GM12878 (cell line): ENCODE measurements around the gene CWC27. TPM values are rescaled to one million over a fixed set of nuclear protein-coding genes. Genes with fewer than 3 reads are reported as not detected.
A peak's percentile ranks its signal among the peaks of the same experiment; 100 is the strongest.

ENCODE experiments used
- ATAC-seq: fragments of 200-7000 bp; cut with Tn5 transposase; 3 replicates; pipeline ENCODE4 v1.9.1; 2020; ENCODE audit warnings: mild to moderate bottlenecking, moderate library complexity
- BruUV-seq: library from RNA; stranded (reverse); fragments of 400-500 nt; replicated peaks from 2 replicates; lab custom pipeline; 2021; lab: Mats Ljungman, UMichigan
- CTCF ChIA-PET: fragments of 300-600 bp; sonication (Branson Sonifier 250); formaldehyde crosslinking; extraction: SDS; loops from one replicate; lab custom pipeline; 2021; ENCODE audit warnings: inconsistent platforms; lab: Yijun Ruan, JAX
- POLR2A ChIA-PET: fragments of 350-600 bp; formaldehyde crosslinking; extraction: SDS; loops from one replicate; lab custom pipeline; 2021; ENCODE audit warnings: inconsistent platforms; lab: Charles Lee
- RAD21 ChIA-PET: fragments of 300-600 bp; sonication (Branson Sonifier 250); formaldehyde crosslinking; loops from one replicate; lab custom pipeline; 2023; ENCODE audit warnings: antibody characterized with exemption; ENCODE audit not compliant: unreplicated experiment; lab: Charles Lee
- SMC1A ChIA-PET: fragments of 300-600 bp; sonication (Branson Sonifier 250); formaldehyde crosslinking; loops from one replicate; lab custom pipeline; 2023; ENCODE audit not compliant: unreplicated experiment, uncharacterized antibody; lab: Charles Lee
- DNase-seq: peaks from one replicate; pipeline ENCODE4 v3.0.0-alpha.2; 2011; ENCODE audit warnings: low read depth, low spot score
- FAIRE-seq: peaks from 3 replicates; lab custom pipeline; 2011; peaks lifted over from hg19 to GRCh38; lab: Jason Lieb, UNC
- H2AFZ ChIP-seq: 2 replicates; pipeline ENCODE4 v1.6.0; 2011; ENCODE audit warnings: low read depth, low read length, control low read depth; ENCODE audit not compliant: control insufficient read depth
- H3K27ac ChIP-seq: 2 replicates; pipeline ENCODE4 v1.5.1; 2011; ENCODE audit warnings: control low read depth; ENCODE audit not compliant: control insufficient read depth, insufficient read depth
- H3K27me3 ChIP-seq, 2 experiments: replicated peaks in 1 of 2; 2 replicates each; pipeline versions ENCODE4 v1.6.0 to v1.6.1; 2011; ENCODE audit warnings: low read length in 1 of 2; ENCODE audit not compliant: control insufficient read depth in 2 of 2, insufficient read depth in 2 of 2
- H3K36me3 ChIP-seq, 2 experiments: 2 replicates each; pipeline ENCODE4 v1.5.1; 2011; ENCODE audit warnings: low read length in 1 of 2; ENCODE audit not compliant: control insufficient read depth in 2 of 2, insufficient read depth in 2 of 2
- H3K4me1 ChIP-seq: 2 replicates; pipeline ENCODE4 v1.6.1; 2011; ENCODE audit warnings: mild to moderate bottlenecking, low read length, moderate library complexity, mixed read lengths; ENCODE audit not compliant: control insufficient read depth, insufficient read depth
- H3K4me2 ChIP-seq: 2 replicates; pipeline ENCODE4 v1.6.0; 2011; ENCODE audit warnings: control low read depth; ENCODE audit not compliant: control insufficient read depth, insufficient read depth
- H3K4me3 ChIP-seq: fragments of 200-600 bp; sonication (generic); 2 replicates; pipeline ENCODE4 v1.5.1; 2016
- H3K79me2 ChIP-seq: 2 replicates; pipeline ENCODE4 v1.6.0; 2011; ENCODE audit warnings: low read length; ENCODE audit not compliant: control insufficient read depth, insufficient read depth
- H3K9ac ChIP-seq: 2 replicates; pipeline ENCODE4 v1.8.0; 2011; ENCODE audit warnings: low read length, control low read depth, mixed read lengths; ENCODE audit not compliant: control insufficient read depth, insufficient read depth
- H3K9me3 ChIP-seq: replicated peaks from 3 replicates; pipeline ENCODE4 v1.5.1; 2011; ENCODE audit warnings: mild to moderate bottlenecking, low read length; ENCODE audit not compliant: control insufficient read depth, insufficient read depth
- H4K20me1 ChIP-seq: 2 replicates; pipeline ENCODE4 v1.6.0; 2011; ENCODE audit not compliant: control insufficient read depth, insufficient read depth
- ATF2 ChIP-seq: IDR thresholded peaks from 2 replicates; pipeline ENCODE4 v1.6.1; 2012; ENCODE audit warnings: low read length, inconsistent platforms
- BACH1 ChIP-seq: fragments of 450-650 bp; IDR thresholded peaks from 2 replicates; pipeline ENCODE4 v1.6.1; 2017; ENCODE audit warnings: mild to moderate bottlenecking, borderline replicate concordance
- CREM ChIP-seq: IDR thresholded peaks from 2 replicates; pipeline ENCODE4 v1.6.1; 2014; ENCODE audit warnings: antibody characterized with exemption, low read depth
- DPF2 ChIP-seq: fragments of 450-650 bp; IDR thresholded peaks from 2 replicates; pipeline ENCODE4 v1.6.1; 2017; ENCODE audit warnings: mild to moderate bottlenecking
- FOXM1 ChIP-seq: IDR thresholded peaks from 2 replicates; pipeline ENCODE4 v1.6.1; 2012; ENCODE audit warnings: low read depth, mild to moderate bottlenecking, inconsistent platforms, low read length, moderate library complexity
- JUNB ChIP-seq: IDR thresholded peaks from 2 replicates; pipeline ENCODE4 v1.6.1; 2016; ENCODE audit warnings: antibody characterized with exemption, mild to moderate bottlenecking
- MTA2 ChIP-seq: fragments of 450-650 bp; IDR thresholded peaks from 2 replicates; pipeline ENCODE4 v1.6.1; 2016; ENCODE audit warnings: low read depth, mild to moderate bottlenecking, moderate library complexity
- NBN ChIP-seq: fragments of 450-650 bp; IDR thresholded peaks from 2 replicates; pipeline ENCODE4 v1.6.1; 2016
- NFIC ChIP-seq: IDR thresholded peaks from 2 replicates; pipeline ENCODE4 v1.6.1; 2012; ENCODE audit warnings: low read depth, mild to moderate bottlenecking, inconsistent platforms, low read length, moderate library complexity
- NFXL1 ChIP-seq: fragments of 450-650 bp; IDR thresholded peaks from 2 replicates; pipeline ENCODE4 v1.6.1; 2017; ENCODE audit warnings: antibody characterized with exemption, mild to moderate bottlenecking, borderline replicate concordance
- RB1 ChIP-seq: fragments of 450-650 bp; formaldehyde crosslinking; IDR thresholded peaks from 2 replicates; pipeline ENCODE4 v1.6.1; 2017; ENCODE audit warnings: mild to moderate bottlenecking, borderline replicate concordance
- RFX5 ChIP-seq: IDR thresholded peaks from 2 replicates; pipeline ENCODE4 v1.6.1; 2011; ENCODE audit warnings: low read depth, low read length, improper control_type of control experiment
- RUNX3 ChIP-seq: IDR thresholded peaks from 2 replicates; pipeline ENCODE4 v1.6.1; 2012; ENCODE audit warnings: low read length, inconsistent platforms
- TARDBP ChIP-seq: IDR thresholded peaks from 2 replicates; pipeline ENCODE4 v1.6.1; 2016; ENCODE audit warnings: borderline replicate concordance
- TCF7 ChIP-seq: IDR thresholded peaks from 2 replicates; pipeline ENCODE4 v1.6.1; 2014; ENCODE audit warnings: antibody characterized with exemption, borderline replicate concordance
- ZNF687 ChIP-seq: fragments of 450-650 bp; IDR thresholded peaks from 2 replicates; pipeline ENCODE4 v1.6.1; 2017; ENCODE audit warnings: mild to moderate bottlenecking, moderate library complexity
- WGBS: methylation state at CpG from one replicate; pipeline ENCODE4 v1.1.6; 2016; ENCODE audit warnings: low lambda C conversion rate; ENCODE audit not compliant: insufficient replicate concordance, insufficient coverage; ENCODE audit errors: missing lambda C conversion rate; 5-methylcytosine and 5-hydroxymethylcytosine counted together
- in situ Hi-C: fragments of 300-500 bp; cut with MboI; formaldehyde crosslinking; loops from 9 replicates; pipeline ENCODE4 v1.14.3; 2018; ENCODE audit warnings: mixed read lengths
- intact Hi-C: fragments of 100-400 bp; cut with micrococcal nuclease; formaldehyde crosslinking; loops from one replicate; pipeline ENCODE4 v1.14.2; 2022; ENCODE audit not compliant: unreplicated experiment
- polyA plus RNA-seq, 11 experiments: library from polyadenylated mRNA; depleted of rRNA in 4 of 11; unstranded in 6 of 11; stranded (reverse) in 5 of 11; fragments of >200 nt; fragmentation: Nextera tagmentation in 4 of 11; fragmentation: Illumina TruSeq in 1 of 11; extraction: Ambion mirVana in 4 of 11; extraction: Trizol in 1 of 11; gene quantifications; 1 replicate in 1 of 11; 2 replicates in 10 of 11; pipeline versions ENCODE4 v1.2.1 to v1.2.3, GENCODE V29; 2011 to 2016; ENCODE audit warnings: inconsistent platforms in 2 of 11, missing spikeins in 2 of 11, low read depth in 1 of 11
- total RNA-seq, 4 experiments: library from RNA; depleted of rRNA in 3 of 4; stranded (reverse); fragments of >200 nt in 3 of 4; fragmentation: Illumina TruSeq in 1 of 4; extraction: Trizol in 1 of 4; gene quantifications; 2 replicates each; pipeline versions ENCODE4 v1.2.1 to v1.2.3, GENCODE V29; 2013 to 2021
- TF ChIP-seq, protein P1 (sequence below): IDR thresholded peaks from 2 replicates; pipeline ENCODE4 v1.6.1; 2012; ENCODE audit warnings: low read depth, low read length, improper control_type of control experiment
- TF ChIP-seq, protein P2 (sequence below): IDR thresholded peaks from 2 replicates; pipeline ENCODE4 v1.6.1; 2011; ENCODE audit warnings: borderline replicate concordance, low read depth, mild to moderate bottlenecking, moderate library complexity, mixed read lengths, low read length; ENCODE audit not compliant: insufficient read depth; ENCODE audit errors: extremely low read length
- TF ChIP-seq, protein P3 (sequence below): fragments of 450-650 bp; IDR thresholded peaks from 2 replicates; pipeline ENCODE4 v1.6.1; 2014; ENCODE audit warnings: mild to moderate bottlenecking

CWC27 gene
- total and polyA plus RNA-seq, 10 of the 15 experiments (the other 5 are each of a cell fraction or from before 2014, with no cell fraction given) = 21.7 to 61.9 (median 47.0) TPM

- Histone ChIP-seq H3K27ac (no peak overlapping the region), H3K36me3 (no peaks in the 10 kb centered on the region; a peak in 1 of 4 replicates), H3K9me3 (no peaks in the 10 kb centered on the region; the same call in 2 of the 3 replicates), H3K4me3 (no peak overlapping the region), H3K9ac (no peak overlapping the region)
- no peak for ATAC-seq
- BruUV-seq = no TSS peak
- RAD21 ChIA-PET = no interaction called here
- SMC1A ChIA-PET = interaction anchor here (0.7 to 1.3 kb wide), 3 partner anchors 16 to 651 kb away, joined by 3 to 4 read pairs (median 3); no protein-coding TSS in a partner anchor
- in situ Hi-C loops = no loop called here
- POLR2A ChIA-PET = no interaction called here
- TF ChIP-seq NBN (no peak), RFX5 (no peak), BACH1 (no peak), RB1 (no peak), NFIC (no peak), MTA2 (no peak), NFXL1 (no peak), ATF2 (no peak), CREM (no peak), FOXM1 (no peak), DPF2 (no peak), JUNB (no peak), ZNF687 (no peak), TARDBP (no peak), TCF7 (no peak), RUNX3 (no peak)
- TF ChIP-seq, protein P1, sequence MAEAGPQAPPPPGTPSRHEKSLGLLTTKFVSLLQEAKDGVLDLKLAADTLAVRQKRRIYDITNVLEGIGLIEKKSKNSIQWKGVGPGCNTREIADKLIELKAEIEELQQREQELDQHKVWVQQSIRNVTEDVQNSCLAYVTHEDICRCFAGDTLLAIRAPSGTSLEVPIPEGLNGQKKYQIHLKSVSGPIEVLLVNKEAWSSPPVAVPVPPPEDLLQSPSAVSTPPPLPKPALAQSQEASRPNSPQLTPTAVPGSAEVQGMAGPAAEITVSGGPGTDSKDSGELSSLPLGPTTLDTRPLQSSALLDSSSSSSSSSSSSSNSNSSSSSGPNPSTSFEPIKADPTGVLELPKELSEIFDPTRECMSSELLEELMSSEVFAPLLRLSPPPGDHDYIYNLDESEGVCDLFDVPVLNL = no peak
- TF ChIP-seq, protein P2, sequence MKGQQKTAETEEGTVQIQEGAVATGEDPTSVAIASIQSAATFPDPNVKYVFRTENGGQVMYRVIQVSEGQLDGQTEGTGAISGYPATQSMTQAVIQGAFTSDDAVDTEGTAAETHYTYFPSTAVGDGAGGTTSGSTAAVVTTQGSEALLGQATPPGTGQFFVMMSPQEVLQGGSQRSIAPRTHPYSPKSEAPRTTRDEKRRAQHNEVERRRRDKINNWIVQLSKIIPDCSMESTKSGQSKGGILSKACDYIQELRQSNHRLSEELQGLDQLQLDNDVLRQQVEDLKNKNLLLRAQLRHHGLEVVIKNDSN = no peak
- TF ChIP-seq, protein P3, sequence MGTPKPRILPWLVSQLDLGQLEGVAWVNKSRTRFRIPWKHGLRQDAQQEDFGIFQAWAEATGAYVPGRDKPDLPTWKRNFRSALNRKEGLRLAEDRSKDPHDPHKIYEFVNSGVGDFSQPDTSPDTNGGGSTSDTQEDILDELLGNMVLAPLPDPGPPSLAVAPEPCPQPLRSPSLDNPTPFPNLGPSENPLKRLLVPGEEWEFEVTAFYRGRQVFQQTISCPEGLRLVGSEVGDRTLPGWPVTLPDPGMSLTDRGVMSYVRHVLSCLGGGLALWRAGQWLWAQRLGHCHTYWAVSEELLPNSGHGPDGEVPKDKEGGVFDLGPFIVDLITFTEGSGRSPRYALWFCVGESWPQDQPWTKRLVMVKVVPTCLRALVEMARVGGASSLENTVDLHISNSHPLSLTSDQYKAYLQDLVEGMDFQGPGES = no peak
- TF ChIP-seq, all 136 proteins: peak for 0
- Histone ChIP-seq H3K79me2 (no peaks in the 10 kb centered on the region), H3K27me3 (no peaks in the 10 kb centered on the region), H2AFZ (no peak overlapping the region), H3K4me1 (no peaks in the 10 kb centered on the region), H4K20me1 (no peaks in the 10 kb centered on the region), H3K4me2 (no peak overlapping the region)
- FAIRE-seq (peak; percentile 57), DNase-seq (no peak)
- CTCF ChIA-PET = interaction anchor here (0.9 kb wide), 1 partner anchor 20 kb away, joined by 3 read pairs; no protein-coding TSS in a partner anchor
- WGBS = 100% methylated on average over 1 of the region's 1 CpG
- intact Hi-C loops = no loop called here
These were observed 63.3 kb downstream of the CWC27 start for GRCh38 chr5:64831996-64832395.
